OCI-LY1 (cell line): ENCODE measurements around the gene DGCR2.

ENCODE experiments used
- H2AFZ ChIP-seq: fragments of 200-600 bp; sonication (generic), shearing (Covaris generic); 2 replicates; pipeline ENCODE4 v1.6.0; 2014; ENCODE audit warnings: antibody characterized with exemption, mild to moderate bottlenecking, low read length
- H3F3A ChIP-seq: fragments of 200-600 bp; sonication (generic), shearing (Covaris generic); 2 replicates; pipeline ENCODE4 v1.6.0; 2014; ENCODE audit warnings: mild to moderate bottlenecking, antibody characterized with exemption, low read length, moderate library complexity; ENCODE audit not compliant: insufficient read depth
- H3K27ac ChIP-seq: fragments of 200-600 bp; sonication (generic); 2 replicates; pipeline ENCODE4 v1.5.1; 2014; ENCODE audit warnings: low read length, mixed run types, mild to moderate bottlenecking, low read depth; ENCODE audit not compliant: poor library complexity, severe bottlenecking
- H3K27me3 ChIP-seq: fragments of 200-600 bp; sonication (generic); 2 replicates; pipeline ENCODE4 v1.6.0; 2014; ENCODE audit warnings: antibody characterized with exemption, mild to moderate bottlenecking, low read length, moderate library complexity; ENCODE audit not compliant: insufficient read depth
- H3K36me3 ChIP-seq: fragments of 200-600 bp; sonication (generic); 2 replicates; pipeline ENCODE4 v1.6.1; 2014; ENCODE audit warnings: mild to moderate bottlenecking, antibody characterized with exemption, low read length, moderate library complexity, mixed read lengths; ENCODE audit not compliant: insufficient read depth
- H3K4me1 ChIP-seq: fragments of 200-600 bp; sonication (generic); 2 replicates; pipeline ENCODE4 v1.5.1; 2014; ENCODE audit warnings: mild to moderate bottlenecking, low read length, moderate library complexity; ENCODE audit not compliant: insufficient read depth, severe bottlenecking
- H3K4me2 ChIP-seq: fragments of 200-600 bp; sonication (generic), shearing (Covaris generic); 2 replicates; pipeline ENCODE4 v1.6.1; 2014; ENCODE audit warnings: low read length
- H3K4me3 ChIP-seq: fragments of 200-600 bp; sonication (generic); 2 replicates; pipeline ENCODE4 v1.5.1; 2014; ENCODE audit warnings: low read length, low read depth, mild to moderate bottlenecking, mixed read lengths; ENCODE audit not compliant: poor library complexity, severe bottlenecking
- H3K79me2 ChIP-seq: fragments of 200-600 bp; shearing (Covaris generic); 2 replicates; pipeline ENCODE4 v1.6.1; 2016; ENCODE audit warnings: mixed run types, low read length, mixed read lengths; ENCODE audit not compliant: insufficient read depth
- H3K9ac ChIP-seq: fragments of 200-600 bp; sonication (generic), shearing (Covaris generic); 2 replicates; pipeline ENCODE4 v1.6.1; 2014; ENCODE audit warnings: mild to moderate bottlenecking, low read length, mixed read lengths
- H3K9me2 ChIP-seq: fragments of 200-600 bp; sonication (generic), shearing (Covaris generic); 2 replicates; pipeline ENCODE4 v1.6.1; 2014; ENCODE audit warnings: low read depth, mild to moderate bottlenecking, low read length, mixed read lengths
- H3K9me3 ChIP-seq: fragments of 200-600 bp; shearing (Covaris generic); 2 replicates; pipeline ENCODE4 v1.6.1; 2014; ENCODE audit warnings: low read length, mixed read lengths
- H4K20me1 ChIP-seq: fragments of 200-600 bp; sonication (generic), shearing (Covaris generic); 2 replicates; pipeline ENCODE4 v1.6.0; 2016; ENCODE audit warnings: mild to moderate bottlenecking, low read length; ENCODE audit not compliant: insufficient read depth
- EZH2 ChIP-seq: fragments of 200-600 bp; sonication (generic), shearing (Covaris generic); IDR thresholded peaks from 2 replicates; pipeline ENCODE4 v1.8.0; 2017; ENCODE audit warnings: borderline replicate concordance, mixed run types, mild to moderate bottlenecking, antibody characterized with exemption, low read length, moderate library complexity, mixed read lengths
- TF ChIP-seq, protein P1 (sequence below): fragments of 200-600 bp; sonication (generic), shearing (Covaris generic); IDR thresholded peaks from 2 replicates; pipeline ENCODE4 v1.5.1; 2017; ENCODE audit warnings: mild to moderate bottlenecking, antibody characterized with exemption, low read length, moderate library complexity, mixed read lengths

Gene DGCR2

DNA sequence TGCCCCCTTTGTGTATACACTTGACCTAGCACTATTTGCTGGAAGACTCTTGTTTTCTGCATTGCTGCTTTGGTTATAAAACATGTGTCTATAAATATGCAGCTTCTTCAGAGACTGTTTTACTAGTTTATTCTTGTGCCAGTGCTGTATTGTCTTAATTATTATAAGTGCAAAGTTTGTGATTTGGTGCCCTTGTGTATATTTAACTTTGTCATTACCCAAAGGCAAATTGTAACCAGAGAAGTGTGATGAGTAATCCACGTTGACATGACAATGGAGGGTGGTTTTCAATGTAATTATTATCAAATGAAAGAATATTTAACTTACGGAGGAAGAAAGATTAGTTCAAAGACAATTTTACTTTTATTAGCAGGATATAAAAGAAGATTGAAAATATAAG lies 111.1 kb downstream of the DGCR2 start:
- no peaks in the 10 kb centered on the region for H4K20me1 ChIP-seq
- H3K79me2 ChIP-seq: no peaks in the 10 kb centered on the region
- H2AFZ ChIP-seq: no peak overlapping the region
- H3K36me3 ChIP-seq: no peaks in the 10 kb centered on the region
- no peaks in the 10 kb centered on the region for H3K27me3 ChIP-seq
- TF ChIP-seq EZH2: no peak
- TF ChIP-seq, protein P1, sequence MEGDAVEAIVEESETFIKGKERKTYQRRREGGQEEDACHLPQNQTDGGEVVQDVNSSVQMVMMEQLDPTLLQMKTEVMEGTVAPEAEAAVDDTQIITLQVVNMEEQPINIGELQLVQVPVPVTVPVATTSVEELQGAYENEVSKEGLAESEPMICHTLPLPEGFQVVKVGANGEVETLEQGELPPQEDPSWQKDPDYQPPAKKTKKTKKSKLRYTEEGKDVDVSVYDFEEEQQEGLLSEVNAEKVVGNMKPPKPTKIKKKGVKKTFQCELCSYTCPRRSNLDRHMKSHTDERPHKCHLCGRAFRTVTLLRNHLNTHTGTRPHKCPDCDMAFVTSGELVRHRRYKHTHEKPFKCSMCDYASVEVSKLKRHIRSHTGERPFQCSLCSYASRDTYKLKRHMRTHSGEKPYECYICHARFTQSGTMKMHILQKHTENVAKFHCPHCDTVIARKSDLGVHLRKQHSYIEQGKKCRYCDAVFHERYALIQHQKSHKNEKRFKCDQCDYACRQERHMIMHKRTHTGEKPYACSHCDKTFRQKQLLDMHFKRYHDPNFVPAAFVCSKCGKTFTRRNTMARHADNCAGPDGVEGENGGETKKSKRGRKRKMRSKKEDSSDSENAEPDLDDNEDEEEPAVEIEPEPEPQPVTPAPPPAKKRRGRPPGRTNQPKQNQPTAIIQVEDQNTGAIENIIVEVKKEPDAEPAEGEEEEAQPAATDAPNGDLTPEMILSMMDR: no peak
- H3K9me3 ChIP-seq: no peaks in the 10 kb centered on the region
- H3K9me2 ChIP-seq: no peaks in the 10 kb centered on the region
- no peaks in the 10 kb centered on the region for H3F3A ChIP-seq
- H3K9ac ChIP-seq: no peak overlapping the region
- no peak overlapping the region for H3K4me3 ChIP-seq
- H3K27ac ChIP-seq: no peak overlapping the region
- no peaks in the 10 kb centered on the region for H3K4me1 ChIP-seq
- H3K4me2 ChIP-seq: no peak overlapping the region

DNA sequence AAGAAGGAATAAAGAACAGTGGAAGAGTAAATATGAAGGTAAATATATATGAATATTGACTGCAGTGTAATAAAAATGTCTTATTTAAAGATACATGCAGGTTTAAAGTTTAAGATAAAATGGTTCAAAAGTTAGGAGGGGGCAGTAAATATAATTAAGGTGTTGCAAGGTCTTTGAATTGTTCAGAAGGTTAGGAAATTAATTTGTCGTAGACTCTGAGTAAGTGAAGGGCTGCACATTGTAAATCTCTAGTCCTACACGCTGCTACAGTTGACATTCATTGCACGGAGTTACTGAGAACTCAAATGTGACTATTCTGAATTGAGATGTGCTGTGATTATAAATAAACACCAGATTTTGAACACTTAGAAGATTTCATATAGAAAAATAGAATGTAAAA lies 116.3 kb downstream of the DGCR2 start:
- Histone ChIP-seq H3K4me3 (no peak overlapping the region), H4K20me1 (no peaks in the 10 kb centered on the region), H3K4me1 (no peaks in the 10 kb centered on the region), H3K36me3 (no peaks in the 10 kb centered on the region), H3K27me3 (no peaks in the 10 kb centered on the region; the same call in 1 of the 2 replicates), H3K9me3 (no peaks in the 10 kb centered on the region), H3K79me2 (no peaks in the 10 kb centered on the region), H2AFZ (no peak overlapping the region), H3K4me2 (no peak overlapping the region), H3K27ac (no peak overlapping the region), H3K9me2 (no peaks in the 10 kb centered on the region), H3K9ac (no peak overlapping the region), H3F3A (no peaks in the 10 kb centered on the region)
- no peak for TF ChIP-seq EZH2
- TF ChIP-seq, protein P1: no peak

DNA sequence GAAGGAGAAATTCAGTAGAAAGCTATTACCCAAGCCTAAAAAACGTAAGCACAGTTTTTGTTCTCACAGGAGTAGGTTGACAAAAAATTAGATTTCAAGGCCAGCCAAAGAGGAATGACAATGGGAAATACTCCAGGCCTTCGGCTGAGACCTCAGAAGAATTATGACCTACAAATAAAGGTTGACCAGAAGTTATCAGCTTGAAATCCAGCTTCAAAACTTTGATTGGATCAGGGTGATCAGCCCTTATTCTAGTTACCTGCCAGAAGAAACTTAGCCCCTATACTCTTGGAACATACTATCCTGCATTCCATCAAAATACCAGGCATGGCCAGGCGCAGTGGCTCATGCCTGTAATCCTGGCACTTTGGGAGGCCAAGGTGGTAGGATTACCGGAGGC lies 117.7 kb downstream of the DGCR2 start:
- H2AFZ ChIP-seq: no peak overlapping the region
- no peak overlapping the region for H3K4me3 ChIP-seq
- H3K9ac ChIP-seq: no peak overlapping the region
- no peaks in the 10 kb centered on the region for H4K20me1 ChIP-seq
- H3K4me1 ChIP-seq: no peaks in the 10 kb centered on the region
- H3F3A ChIP-seq: no peaks in the 10 kb centered on the region
- H3K4me2 ChIP-seq: no peak overlapping the region
- H3K79me2 ChIP-seq: no peaks in the 10 kb centered on the region
- H3K27me3 ChIP-seq: no peaks in the 10 kb centered on the region; the same call in 1 of the 2 replicates
- TF ChIP-seq, protein P1: no peak
- TF ChIP-seq EZH2: no peak
- H3K9me2 ChIP-seq: no peaks in the 10 kb centered on the region
- H3K36me3 ChIP-seq: no peaks in the 10 kb centered on the region; the same call in 1 of the 2 replicates
- H3K27ac ChIP-seq: no peak overlapping the region
- H3K9me3 ChIP-seq: no peaks in the 10 kb centered on the region
